Glutamatergic neuron (in vitro differentiated cells): Measurements from ENCODE around the gene CELF2. TPM values are rescaled to one million over a fixed set of nuclear protein-coding genes. Genes with fewer than 3 reads are reported as not detected.

ENCODE experiments used
- DNase-seq: peaks from one replicate; pipeline ENCODE4 v3.0.0; 2022
- H3K27ac Mint-ChIP-seq: one replicate; pipeline ENCODE4 v1.8.0; 2020; ENCODE audit warnings: mild to moderate bottlenecking, mixed read lengths, inconsistent platforms; ENCODE audit not compliant: unreplicated experiment
- H3K27me3 Mint-ChIP-seq: one replicate; pipeline ENCODE4 v1.8.0; 2020; ENCODE audit warnings: mild to moderate bottlenecking, moderate library complexity, mixed read lengths, inconsistent platforms; ENCODE audit not compliant: unreplicated experiment
- H3K36me3 Mint-ChIP-seq: one replicate; pipeline ENCODE4 v1.8.0; 2020; ENCODE audit warnings: mild to moderate bottlenecking, mixed read lengths, inconsistent platforms; ENCODE audit not compliant: unreplicated experiment
- H3K4me1 Mint-ChIP-seq: one replicate; pipeline ENCODE4 v1.8.0; 2020; ENCODE audit warnings: mild to moderate bottlenecking, low read depth, mixed read lengths, inconsistent platforms; ENCODE audit not compliant: unreplicated experiment
- H3K4me3 Mint-ChIP-seq: one replicate; pipeline ENCODE4 v1.8.0; 2020; ENCODE audit warnings: mild to moderate bottlenecking, mixed read lengths, inconsistent platforms; ENCODE audit not compliant: unreplicated experiment
- H3K9me3 Mint-ChIP-seq: one replicate; pipeline ENCODE4 v1.8.0; 2020; ENCODE audit warnings: mild to moderate bottlenecking, moderate library complexity, mixed read lengths, inconsistent platforms; ENCODE audit not compliant: unreplicated experiment
- total RNA-seq: library from RNA; stranded (reverse); fragmentation: NEBNext Ultra II Directional; extraction: Animal tissue kit (Norgen Biotek cat#: 25700); gene quantifications from one replicate; pipeline ENCODE4 v1.2.1, GENCODE V29; 2021; ENCODE audit not compliant: unreplicated experiment
- TF ChIP-seq, protein P1 (sequence below): fragments of 200-600 bp; sonication (generic); IDR thresholded peaks from one replicate; pipeline ENCODE4 v1.5.0; 2021; ENCODE audit not compliant: partially characterized antibody, unreplicated experiment

The CELF2 gene
- total RNA-seq, 1 donor from 2014 or later: 47.4 TPM

- no peak overlapping the region for H3K4me3 Mint-ChIP-seq
- TF ChIP-seq, protein P1, sequence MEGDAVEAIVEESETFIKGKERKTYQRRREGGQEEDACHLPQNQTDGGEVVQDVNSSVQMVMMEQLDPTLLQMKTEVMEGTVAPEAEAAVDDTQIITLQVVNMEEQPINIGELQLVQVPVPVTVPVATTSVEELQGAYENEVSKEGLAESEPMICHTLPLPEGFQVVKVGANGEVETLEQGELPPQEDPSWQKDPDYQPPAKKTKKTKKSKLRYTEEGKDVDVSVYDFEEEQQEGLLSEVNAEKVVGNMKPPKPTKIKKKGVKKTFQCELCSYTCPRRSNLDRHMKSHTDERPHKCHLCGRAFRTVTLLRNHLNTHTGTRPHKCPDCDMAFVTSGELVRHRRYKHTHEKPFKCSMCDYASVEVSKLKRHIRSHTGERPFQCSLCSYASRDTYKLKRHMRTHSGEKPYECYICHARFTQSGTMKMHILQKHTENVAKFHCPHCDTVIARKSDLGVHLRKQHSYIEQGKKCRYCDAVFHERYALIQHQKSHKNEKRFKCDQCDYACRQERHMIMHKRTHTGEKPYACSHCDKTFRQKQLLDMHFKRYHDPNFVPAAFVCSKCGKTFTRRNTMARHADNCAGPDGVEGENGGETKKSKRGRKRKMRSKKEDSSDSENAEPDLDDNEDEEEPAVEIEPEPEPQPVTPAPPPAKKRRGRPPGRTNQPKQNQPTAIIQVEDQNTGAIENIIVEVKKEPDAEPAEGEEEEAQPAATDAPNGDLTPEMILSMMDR: no peak
- DNase-seq: no peak
- no peaks in the 10 kb centered on the region for H3K36me3 Mint-ChIP-seq
- peaks cover 2% of the 10 kb centered on the region for H3K27me3 Mint-ChIP-seq
- no peak overlapping the region for H3K27ac Mint-ChIP-seq
- H3K9me3 Mint-ChIP-seq: peaks cover 2% of the 10 kb centered on the region
- peaks cover 3% of the 10 kb centered on the region for H3K4me1 Mint-ChIP-seq
Observed at GRCh38 chr10:11003679-11004078, 14.0 kb upstream of the CELF2 start.

GRCh38 chr10:11004144-11005077 is 13.3 kb upstream of the CELF2 start:
- Mint-ChIP-seq H3K4me3 (no peak overlapping the region), H3K27ac (no peak overlapping the region)

DNA sequence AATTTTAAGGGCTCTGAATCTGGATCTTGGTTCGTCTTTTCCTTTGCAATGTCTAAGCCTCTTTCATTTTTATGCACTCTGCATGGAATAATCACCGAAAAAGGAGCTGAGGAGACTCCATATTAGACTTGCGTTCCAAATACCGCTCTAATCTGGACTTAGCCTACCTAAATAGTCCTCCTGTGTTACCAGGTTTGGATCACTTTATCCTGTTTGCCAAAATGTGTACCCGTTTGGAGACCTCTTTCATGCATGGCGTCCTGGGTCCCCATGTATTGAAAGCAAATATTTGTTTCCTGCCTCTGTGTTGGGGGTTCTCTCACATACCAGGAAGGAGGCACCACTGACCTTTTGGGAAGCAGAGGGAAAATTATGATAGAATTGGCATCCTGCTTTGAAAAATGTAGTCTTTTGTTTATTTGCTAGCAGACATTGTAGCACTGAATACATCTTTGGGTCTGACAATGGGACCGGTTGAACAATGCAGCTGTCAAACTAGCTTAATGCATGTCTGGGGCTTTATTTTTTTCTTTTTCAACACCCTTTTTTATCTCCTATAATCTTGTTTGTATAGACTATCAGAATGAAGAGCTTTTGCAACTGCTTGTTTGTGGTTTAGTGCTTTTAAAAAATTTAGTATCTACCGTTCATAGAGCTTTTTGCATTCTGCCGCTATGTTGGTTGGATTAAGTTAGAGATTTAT is 11.8 kb upstream of the CELF2 start:
- DNase-seq: no peak
- H3K4me3 Mint-ChIP-seq: no peak overlapping the region
- H3K36me3 Mint-ChIP-seq: no peaks in the 10 kb centered on the region
- peaks cover 2% of the 10 kb centered on the region for H3K27me3 Mint-ChIP-seq
- TF ChIP-seq, protein P1: no peak
- peaks cover 5% of the 10 kb centered on the region for H3K4me1 Mint-ChIP-seq
- no peaks in the 10 kb centered on the region for H3K9me3 Mint-ChIP-seq
- no peak overlapping the region for H3K27ac Mint-ChIP-seq

More at GRCh38 chr10:11004144-11005077, 13.3 kb upstream of the CELF2 start:
- no peaks in the 10 kb centered on the region for H3K36me3 Mint-ChIP-seq
- peaks cover 2% of the 10 kb centered on the region for H3K27me3 Mint-ChIP-seq
- peaks cover 5% of the 10 kb centered on the region for H3K4me1 Mint-ChIP-seq
- H3K9me3 Mint-ChIP-seq: no peaks in the 10 kb centered on the region
- no peak for DNase-seq
- TF ChIP-seq, protein P1: no peak

DNA sequence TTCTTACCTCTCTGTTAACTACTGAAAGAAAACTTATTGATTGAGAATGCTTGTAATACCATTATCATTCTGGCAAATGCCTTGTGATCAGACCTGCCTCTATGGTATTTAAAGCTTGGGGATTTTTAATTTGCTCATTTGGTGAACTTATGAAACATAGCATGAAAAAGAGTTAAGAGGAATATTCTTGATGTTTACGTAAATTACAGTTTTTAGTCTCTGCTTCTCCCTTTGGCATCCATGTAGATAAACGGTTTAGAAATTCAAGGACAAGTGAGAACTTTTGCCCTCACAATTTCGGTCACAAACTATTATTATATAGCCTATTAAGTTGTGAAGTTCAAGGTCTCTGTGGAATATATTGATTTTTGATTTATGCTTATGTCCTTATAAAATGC is 11.2 kb upstream of the CELF2 start:
- peaks cover 7% of the 10 kb centered on the region for H3K4me1 Mint-ChIP-seq

More for the DNA sequence above, 11.2 kb upstream of the CELF2 start:
- no peaks in the 10 kb centered on the region for H3K36me3 Mint-ChIP-seq
- no peak overlapping the region for H3K27ac Mint-ChIP-seq
- no peak for DNase-seq
- H3K4me3 Mint-ChIP-seq: no peak overlapping the region
- TF ChIP-seq, protein P1: no peak
- H3K9me3 Mint-ChIP-seq: no peaks in the 10 kb centered on the region
- H3K27me3 Mint-ChIP-seq: peaks cover 2% of the 10 kb centered on the region
